Esophagus (tissue), 2 donors: ENCODE measurements around the gene MAP1LC3A. TPM values are rescaled to one million over a fixed set of nuclear protein-coding genes. Genes with fewer than 3 reads are reported as not detected.
"Not testable (repeated sequence)": the region's sequence is repeated elsewhere in the genome, so short reads cannot be mapped to it uniquely, and the experiment has no call there.

Experiments used
- H3K27ac ChIP-seq, 2 donors: one replicate each; pipeline ENCODE4 v1.5.1; 2013; ENCODE audit warnings: low read depth in 2 of 2, mild to moderate bottlenecking in 2 of 2, inconsistent platforms in 1 of 2, low read length in 1 of 2, moderate library complexity in 1 of 2
- H3K27me3 ChIP-seq, 2 donors: one replicate each; pipeline ENCODE4 v1.6.1; 2013; ENCODE audit warnings: low read length in 2 of 2, control low read depth in 1 of 2, mild to moderate bottlenecking in 1 of 2; ENCODE audit not compliant: insufficient read depth in 2 of 2, control insufficient read depth in 1 of 2
- H3K36me3 ChIP-seq, 2 donors: one replicate each; pipeline ENCODE4 v1.6.1; 2013; ENCODE audit warnings: low read length in 1 of 2; ENCODE audit not compliant: control insufficient read depth in 2 of 2, insufficient read depth in 2 of 2
- H3K4me1 ChIP-seq, 2 donors: one replicate each; pipeline ENCODE4 v1.6.1; 2013; ENCODE audit warnings: low read length in 1 of 2; ENCODE audit not compliant: control insufficient read depth in 2 of 2, insufficient read depth in 2 of 2
- H3K4me3 ChIP-seq, 2 donors: one replicate each; pipeline ENCODE4 v1.5.1; 2013; ENCODE audit warnings: low read length in 2 of 2, mild to moderate bottlenecking in 2 of 2, low read depth in 1 of 2, moderate library complexity in 1 of 2
- H3K9me3 ChIP-seq, 2 donors: one replicate each; pipeline ENCODE4 v1.6.1; 2013; ENCODE audit warnings: mild to moderate bottlenecking in 2 of 2, low read depth in 1 of 2, low read length in 1 of 2, moderate library complexity in 1 of 2; ENCODE audit not compliant: control insufficient read depth in 2 of 2, insufficient read depth in 1 of 2
- WGBS, 2 donors: extraction: QIAGEN DNeasy Blood & Tissue Kit; methylation state at CpG; one replicate each; pipeline ENCODE4 v1.1.7; 2013; 5-methylcytosine and 5-hydroxymethylcytosine counted together
- polyA plus RNA-seq, 2 donors: library from polyadenylated mRNA; stranded (reverse); fragments of 200-250 nt; gene quantifications; one replicate each; pipeline ENCODE4 v1.2.3, GENCODE V29; 2013
- donor health status: healthy with polysubstance abuse.
- donor health status: Bipolar disorder and iron deficiency.

MAP1LC3A gene
- polyA plus RNA-seq, 2 donors, result 28.7 to 29.5 TPM

DNA sequence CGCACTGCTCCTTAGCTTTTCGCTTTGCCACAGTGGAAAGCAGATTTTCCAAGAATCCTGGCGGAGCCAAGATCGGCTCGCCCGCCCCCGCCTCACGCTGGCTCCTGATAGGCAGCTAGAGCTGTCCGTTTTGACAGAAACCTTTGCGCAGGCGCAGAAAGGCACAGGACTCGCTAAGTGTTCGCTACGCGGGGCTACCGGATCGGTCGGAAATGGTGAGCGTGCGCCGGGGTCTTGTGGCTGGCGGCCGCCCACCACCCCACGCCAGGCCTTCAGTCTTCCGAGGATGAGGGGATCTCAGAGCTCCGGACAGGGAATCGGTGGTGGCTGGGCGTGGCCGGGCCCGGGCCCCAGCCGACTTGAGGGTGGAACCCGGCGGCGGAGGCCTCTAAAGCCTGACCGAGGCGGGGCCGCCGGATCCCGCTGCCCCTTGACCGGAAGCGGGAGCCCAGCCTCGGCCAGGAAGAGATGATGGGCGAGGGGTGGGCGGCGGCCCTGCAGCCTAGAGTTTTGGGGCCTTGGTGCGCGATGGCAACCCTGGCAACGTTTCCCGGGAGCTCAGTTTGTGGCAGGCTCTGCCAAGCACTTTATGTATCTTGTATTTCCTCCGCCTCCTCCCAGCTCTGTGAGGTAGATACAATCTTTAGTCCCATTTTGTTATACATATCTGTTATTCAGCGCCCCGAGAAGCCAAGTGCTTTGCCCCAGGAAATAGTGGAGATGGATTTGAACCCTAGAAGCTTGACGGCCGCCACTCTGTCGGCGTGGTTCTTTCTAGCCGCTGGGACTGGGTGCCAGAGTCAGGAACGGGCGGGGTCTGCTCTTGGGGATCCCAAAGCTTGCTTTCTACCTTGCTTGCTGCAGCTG is 42.0 kb upstream of the MAP1LC3A start, which contains the start of gene DYNLRB1:
Gene DYNLRB1, plus strand, starts transcription at position 176 of the 867 bp plus-strand sequence. Its CDS starts 37 bp downstream, at position 213.
- Histone ChIP-seq H3K4me3 (peak within 1 kb of the TSS; percentile 70 to 82), H3K4me1 (no peaks in the 10 kb centered on the region), H3K27me3 (no peaks in the 10 kb centered on the region), H3K36me3 (peaks cover 1 to 3% of the 10 kb centered on the region in 2 donors), H3K27ac (peak within 1 kb of the TSS; percentile 84 to 98), H3K9me3 (no peaks in the 10 kb centered on the region)
- WGBS, 2 donors, result 0 to 1% methylated on average over 58 to 59 of the region's 59 CpGs

DNA sequence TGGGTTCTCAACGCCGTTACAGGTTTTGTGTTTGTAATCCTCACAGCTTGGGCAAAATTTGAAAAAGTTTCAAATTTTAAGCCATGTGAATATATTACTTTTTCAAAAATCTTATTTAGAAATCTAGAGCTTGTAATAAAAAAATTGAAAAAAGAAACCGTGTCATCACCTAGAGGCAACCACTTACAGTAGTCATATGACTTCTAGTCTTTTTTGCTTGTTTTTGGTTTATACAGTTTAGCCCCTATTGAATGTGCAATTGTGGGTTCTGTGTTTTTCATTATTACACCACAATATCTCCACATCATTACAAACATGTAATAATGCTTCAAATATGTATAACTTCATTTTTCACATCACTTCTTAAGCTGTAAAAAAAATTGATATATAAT is 41.4 kb upstream of the MAP1LC3A start:
- Histone ChIP-seq H3K27me3 (no peaks in the 10 kb centered on the region), H3K4me3 (peak overlapping the region; percentile 70 to 82), H3K27ac (peak overlapping the region; percentile 84 to 98), H3K36me3 (peaks cover 2 to 3% of the 10 kb centered on the region in 2 donors), H3K4me1 (no peaks in the 10 kb centered on the region), H3K9me3 (no peaks in the 10 kb centered on the region)
- 0 to 1% methylated on average over 3 of the region's 3 CpGs for WGBS, 2 donors

DNA sequence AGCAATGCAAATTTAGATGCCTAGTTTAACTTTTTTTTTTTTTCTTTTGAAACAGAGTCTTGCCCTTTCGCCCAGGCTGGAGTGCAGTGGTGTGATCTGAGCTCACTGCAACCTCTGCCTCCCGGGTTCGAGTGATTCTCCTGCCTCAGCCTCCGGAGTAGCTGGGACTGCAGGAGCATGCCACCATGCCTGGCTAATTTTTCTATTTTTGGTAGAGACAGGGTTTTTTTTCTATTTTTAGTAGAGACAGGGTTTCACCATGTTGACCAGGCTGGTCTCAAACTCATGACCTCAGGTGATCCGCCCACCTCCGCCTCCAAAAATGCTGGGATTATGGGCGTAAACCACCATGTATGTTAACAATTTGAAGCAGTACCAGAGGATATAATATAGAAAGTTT is 39.7 kb upstream of the MAP1LC3A start:
- H3K36me3 ChIP-seq, H3K9me3 ChIP-seq, H3K4me3 ChIP-seq, H3K27ac ChIP-seq, H3K4me1 ChIP-seq, H3K27me3 ChIP-seq: not testable (repeated sequence)
- 91 to 93% methylated on average over 7 of the region's 7 CpGs for WGBS, 2 donors

DNA sequence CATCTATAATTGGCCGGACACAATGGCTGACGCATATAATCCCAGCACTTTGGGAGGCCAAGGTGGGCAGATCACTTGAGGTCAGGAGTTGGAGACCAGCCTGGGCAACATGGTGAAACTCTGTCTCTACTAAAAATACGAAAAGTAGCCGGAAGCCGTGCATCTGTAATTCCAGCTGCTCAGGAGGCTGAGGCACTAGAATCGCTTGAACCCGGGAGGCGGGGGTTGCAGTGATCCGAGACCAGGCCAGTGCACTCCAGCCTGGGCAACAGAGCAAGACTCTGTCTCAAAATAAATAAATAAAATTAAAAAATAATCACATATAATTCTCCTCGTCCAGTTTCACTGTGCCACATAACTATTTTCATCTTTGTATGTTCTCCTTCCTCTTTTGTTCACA is 38.7 kb upstream of the MAP1LC3A start:
- not testable (repeated sequence) for H3K27ac ChIP-seq, H3K4me3 ChIP-seq, H3K36me3 ChIP-seq, H3K4me1 ChIP-seq, H3K27me3 ChIP-seq, H3K9me3 ChIP-seq
- WGBS, 2 donors, result 87 to 89% methylated on average over 10 of the region's 10 CpGs

DNA sequence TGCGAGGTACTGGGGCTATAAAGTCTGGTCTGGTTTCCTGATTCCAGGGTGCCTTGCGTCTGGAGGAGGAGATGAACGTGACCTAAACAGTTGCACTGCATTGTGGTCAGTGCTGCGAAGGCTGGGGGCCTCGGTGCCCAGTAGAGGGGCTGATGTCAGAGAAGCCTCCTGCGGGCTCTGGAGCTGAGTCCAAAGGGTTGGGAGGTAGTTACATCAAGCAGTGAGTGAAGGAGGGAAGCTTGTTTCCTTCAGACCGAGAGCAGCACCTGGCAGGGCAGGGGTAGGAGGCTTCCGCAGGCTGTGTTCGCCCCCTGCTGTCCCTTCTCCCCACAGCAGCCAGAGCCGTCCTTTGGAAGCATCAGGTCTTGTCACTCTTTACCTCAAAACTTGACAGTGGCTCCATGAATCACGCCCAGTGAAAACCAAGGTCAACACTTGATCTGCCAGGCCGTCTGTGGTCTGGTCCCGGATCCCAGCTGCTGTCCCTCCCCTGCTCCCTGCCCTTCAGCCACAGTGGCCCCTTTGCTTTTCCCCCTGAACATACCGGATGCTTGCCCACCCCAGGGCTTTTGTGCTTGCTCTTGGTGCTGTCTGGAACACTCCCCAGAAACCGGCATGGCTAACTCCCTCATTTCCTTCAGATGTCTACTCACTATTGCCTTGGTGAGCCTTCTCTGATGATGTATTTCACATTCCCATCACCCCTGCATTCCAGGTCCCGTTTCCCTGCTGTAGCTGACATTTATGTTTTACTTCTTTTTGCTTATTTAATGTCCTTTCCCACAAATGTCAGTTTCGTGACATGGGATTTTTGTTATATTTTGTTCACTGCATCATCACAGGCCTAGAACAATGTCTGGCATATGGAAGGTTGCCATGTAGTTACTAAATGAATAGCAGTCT is 35.3 kb upstream of the MAP1LC3A start:
- no peaks in the 10 kb centered on the region for H3K27me3 ChIP-seq
- H3K4me1 ChIP-seq, result peaks cover 2 to 9% of the 10 kb centered on the region in 2 donors
- no peaks in the 10 kb centered on the region for H3K9me3 ChIP-seq
- WGBS, 2 donors, result 49 to 57% methylated on average over 17 of the region's 17 CpGs
- peaks cover 6% of the 10 kb centered on the region in 2 donors for H3K36me3 ChIP-seq
- H3K4me3 ChIP-seq, result no peak overlapping the region
- peak overlapping the region; percentile 38 to 76 for H3K27ac ChIP-seq

DNA sequence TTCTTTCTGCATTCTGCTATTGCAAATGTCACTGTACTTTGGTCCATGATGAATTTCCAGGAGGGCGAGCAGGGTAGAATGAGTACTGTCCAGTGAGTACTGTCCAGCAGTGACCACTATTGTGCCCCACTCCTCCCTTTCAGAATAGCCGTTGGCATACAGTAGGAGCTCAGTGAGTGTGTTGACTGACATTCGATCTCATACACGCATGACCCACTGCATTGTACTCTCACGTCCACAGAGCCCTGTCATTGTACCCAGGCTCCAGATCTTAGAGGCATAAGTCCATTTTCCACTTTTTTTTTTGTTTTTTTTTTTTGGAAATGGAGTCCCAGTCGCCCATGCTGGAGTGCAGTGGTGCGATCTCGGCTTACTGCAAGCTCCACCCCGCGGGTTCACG is 34.1 kb upstream of the MAP1LC3A start:
- WGBS, 2 donors, result 88 to 90% methylated on average over 11 of the region's 11 CpGs
- H3K27ac ChIP-seq, result peak overlapping the region in 1 of 2 donors; percentile 51
- no peaks in the 10 kb centered on the region for H3K27me3 ChIP-seq
- peaks cover 6 to 9% of the 10 kb centered on the region in 2 donors for H3K36me3 ChIP-seq
- H3K4me3 ChIP-seq, result no peak overlapping the region
- H3K9me3 ChIP-seq, result no peaks in the 10 kb centered on the region
- H3K4me1 ChIP-seq, result peaks cover 4 to 9% of the 10 kb centered on the region in 2 donors

DNA sequence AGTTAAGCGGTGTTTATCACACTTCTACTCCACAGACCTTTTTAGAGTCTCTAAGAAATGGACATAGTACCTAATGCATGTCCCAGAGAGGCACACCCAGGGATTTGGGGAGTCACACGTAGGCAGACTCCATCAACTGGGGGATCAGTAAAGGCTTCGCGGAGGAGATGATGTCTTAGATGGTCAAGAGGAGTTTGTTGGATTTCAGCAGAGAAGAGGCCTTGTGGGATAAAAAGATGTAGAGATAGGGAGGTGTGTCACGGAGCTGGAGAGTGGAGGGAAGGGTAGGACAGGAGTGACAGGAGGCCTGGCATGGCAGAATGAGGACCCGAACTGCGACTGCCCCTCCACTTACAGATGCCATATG is 33.2 kb upstream of the MAP1LC3A start:
- Histone ChIP-seq H3K27me3 (no peaks in the 10 kb centered on the region), H3K36me3 (peaks cover 6 to 13% of the 10 kb centered on the region in 2 donors), H3K4me3 (no peak overlapping the region), H3K27ac (peak overlapping the region; percentile 87 to 96), H3K9me3 (no peaks in the 10 kb centered on the region), H3K4me1 (peaks cover 4 to 9% of the 10 kb centered on the region in 2 donors)
- WGBS, 2 donors, result 68 to 70% methylated on average over 7 of the region's 7 CpGs

DNA sequence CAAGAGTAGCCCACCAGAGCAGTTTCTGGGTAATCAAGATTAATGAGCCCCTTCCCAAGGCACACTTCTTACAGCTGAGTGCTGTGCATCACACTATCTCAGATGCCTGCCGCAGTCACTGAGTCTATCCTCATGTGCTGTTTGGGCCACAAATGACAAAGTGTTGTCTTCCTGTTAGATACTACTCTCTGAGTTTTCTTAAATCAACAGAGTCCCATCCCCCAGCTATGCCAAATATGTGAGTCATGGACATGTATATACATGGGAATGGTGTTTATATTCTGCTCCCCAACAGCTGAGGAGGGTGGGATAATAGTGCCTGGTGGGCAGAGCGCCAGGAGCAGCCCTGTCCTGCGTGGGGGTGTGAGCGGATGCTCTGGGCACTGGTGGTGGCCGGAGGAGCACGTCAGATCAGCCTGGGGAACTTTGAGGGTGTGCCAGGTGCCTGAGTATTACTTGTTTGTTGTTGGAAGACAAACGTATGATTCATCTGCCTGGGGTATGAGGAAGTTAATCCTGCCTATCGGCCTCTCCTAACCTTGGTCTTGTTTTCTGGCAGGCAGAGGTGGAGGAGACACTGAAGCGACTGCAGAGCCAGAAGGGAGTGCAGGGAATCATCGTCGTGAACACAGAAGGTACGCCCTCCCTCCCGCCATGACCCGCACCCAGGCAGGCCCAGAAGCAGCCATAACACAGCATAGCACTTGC is 32.7 kb upstream of the MAP1LC3A start:
- H3K4me3 ChIP-seq, result peak overlapping the region in 1 of 2 donors; percentile 14
- H3K27me3 ChIP-seq, result no peaks in the 10 kb centered on the region
- WGBS, 2 donors, result 20 to 26% methylated on average over 14 of the region's 14 CpGs
- peaks cover 6 to 19% of the 10 kb centered on the region in 2 donors for H3K36me3 ChIP-seq
- peak overlapping the region; percentile 87 to 96 for H3K27ac ChIP-seq
- no peaks in the 10 kb centered on the region for H3K9me3 ChIP-seq
- peaks cover 4 to 9% of the 10 kb centered on the region in 2 donors for H3K4me1 ChIP-seq

DNA sequence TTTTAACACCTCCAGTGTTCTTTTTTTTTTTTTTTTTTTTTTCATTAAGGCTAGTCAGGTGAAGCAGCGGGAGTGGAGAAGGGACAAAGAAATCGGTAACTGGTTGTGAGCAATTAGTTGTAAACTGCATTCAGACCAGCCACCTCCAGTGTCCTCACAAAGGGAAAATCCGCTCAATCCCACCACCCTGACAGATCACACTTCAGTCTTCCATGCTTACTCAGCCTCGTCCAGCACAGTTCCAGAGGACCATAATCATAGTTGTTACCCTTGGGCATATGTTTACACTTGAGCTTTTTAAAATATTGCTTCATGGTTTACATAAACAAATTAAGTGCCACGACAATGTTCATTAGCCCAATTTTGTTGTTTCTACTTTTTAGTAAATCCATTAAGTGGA is 32.1 kb upstream of the MAP1LC3A start:
- Histone ChIP-seq H3K4me1 (peaks cover 4 to 9% of the 10 kb centered on the region in 2 donors), H3K9me3 (no peaks in the 10 kb centered on the region), H3K4me3 (peak overlapping the region in 1 of 2 donors; percentile 14), H3K36me3 (peaks cover 6 to 18% of the 10 kb centered on the region in 2 donors), H3K27ac (peak overlapping the region; percentile 83 to 96), H3K27me3 (no peaks in the 10 kb centered on the region)
- 56 to 61% methylated on average over 5 of the region's 5 CpGs for WGBS, 2 donors
